Astrocyte (in vitro differentiated cells and primary cell): ENCODE data around the gene AHNAK. TPM values are rescaled to one million over a fixed set of nuclear protein-coding genes. Genes with fewer than 3 reads are reported as not detected.
A peak's percentile ranks its signal among the peaks of the same experiment; 100 is the strongest.
"Not testable (repeated sequence)": the region's sequence is repeated elsewhere in the genome, so short reads cannot be mapped to it uniquely, and the experiment has no call there.

Experiments used
- DNase-seq: peaks from one replicate; pipeline ENCODE4 v3.0.0-alpha.2; 2010; ENCODE audit warnings: low read depth
- FAIRE-seq: peaks from 2 replicates; lab custom pipeline; 2011; peaks lifted over from hg19 to GRCh38; lab: Jason Lieb, UNC
- H2AFZ ChIP-seq: 2 replicates; pipeline ENCODE4 v1.6.0; 2012; ENCODE audit warnings: low read depth, low read length, inconsistent platforms
- H3K27ac ChIP-seq: 2 replicates; pipeline ENCODE4 v1.5.1; 2011; ENCODE audit warnings: low read depth, low read length, inconsistent platforms
- H3K27me3 ChIP-seq: 2 replicates; pipeline ENCODE4 v1.6.0; 2011; ENCODE audit warnings: low read length, inconsistent platforms; ENCODE audit not compliant: insufficient read depth
- H3K36me3 ChIP-seq: 2 replicates; pipeline ENCODE4 v1.5.1; 2011; ENCODE audit warnings: low read length, inconsistent platforms; ENCODE audit not compliant: insufficient read depth
- H3K4me1 ChIP-seq: 2 replicates; pipeline ENCODE4 v1.5.1; 2011; ENCODE audit warnings: low read length, inconsistent platforms; ENCODE audit not compliant: insufficient read depth
- H3K4me2 ChIP-seq: 2 replicates; pipeline ENCODE4 v1.6.0; 2012; ENCODE audit warnings: low read length, inconsistent platforms
- H3K4me3 ChIP-seq: 2 replicates; pipeline ENCODE4 v1.5.1; 2011; ENCODE audit warnings: low read depth, mild to moderate bottlenecking, low read length, inconsistent platforms; ENCODE audit not compliant: insufficient read depth
- H3K79me2 ChIP-seq: 2 replicates; pipeline ENCODE4 v1.6.0; 2012; ENCODE audit warnings: mild to moderate bottlenecking, low read length, inconsistent platforms; ENCODE audit not compliant: insufficient read depth
- H3K9ac ChIP-seq: 2 replicates; pipeline ENCODE4 v1.6.0; 2012; ENCODE audit warnings: mild to moderate bottlenecking, low read length, inconsistent platforms
- H3K9me3 ChIP-seq: 2 replicates; pipeline ENCODE4 v1.5.1; 2012; ENCODE audit warnings: low read depth, mild to moderate bottlenecking, low read length, inconsistent platforms; ENCODE audit not compliant: insufficient read depth
- H4K20me1 ChIP-seq: 2 replicates; pipeline ENCODE4 v1.6.0; 2012; ENCODE audit warnings: low read length, inconsistent platforms; ENCODE audit not compliant: insufficient read depth
- H3K27ac Mint-ChIP-seq: one replicate; pipeline ENCODE4 v1.8.0; 2021; ENCODE audit warnings: mild to moderate bottlenecking, mixed read lengths; ENCODE audit not compliant: unreplicated experiment
- H3K27me3 Mint-ChIP-seq: one replicate; pipeline ENCODE4 v1.8.0; 2021; ENCODE audit warnings: low read depth, mixed read lengths; ENCODE audit not compliant: unreplicated experiment
- H3K36me3 Mint-ChIP-seq: one replicate; pipeline ENCODE4 v1.8.0; 2021; ENCODE audit warnings: low read depth, mixed read lengths; ENCODE audit not compliant: unreplicated experiment
- H3K4me1 Mint-ChIP-seq: one replicate; pipeline ENCODE4 v1.8.0; 2021; ENCODE audit warnings: low read depth, mixed read lengths; ENCODE audit not compliant: unreplicated experiment
- H3K4me3 Mint-ChIP-seq: one replicate; pipeline ENCODE4 v1.8.0; 2021; ENCODE audit warnings: mild to moderate bottlenecking, moderate library complexity, mixed read lengths; ENCODE audit not compliant: unreplicated experiment
- H3K9me3 Mint-ChIP-seq: one replicate; pipeline ENCODE4 v1.8.0; 2021; ENCODE audit warnings: mild to moderate bottlenecking, mixed read lengths; ENCODE audit not compliant: unreplicated experiment
- CTCF ChIP-seq: IDR thresholded peaks from 2 replicates; pipeline ENCODE4 v1.5.1; 2011; ENCODE audit warnings: low read depth, mild to moderate bottlenecking, inconsistent platforms, low read length, moderate library complexity; ENCODE audit not compliant: insufficient read depth
- EZH2 ChIP-seq: IDR thresholded peaks from 2 replicates; pipeline ENCODE4 v1.6.1; 2012; ENCODE audit warnings: mild to moderate bottlenecking, low read length, inconsistent platforms; ENCODE audit not compliant: insufficient read depth
- microRNA-seq: library from miRNA; unstranded; fragments of <30 nt; microRNA quantifications from one replicate; pipeline ENCODE4 v1.2.0, GENCODE V29; 2020
- total RNA-seq: library from RNA; stranded (reverse); gene quantifications from 2 replicates; pipeline ENCODE4 v1.2.1, GENCODE V29; 2021

Gene AHNAK
- total RNA-seq, 1 donor from 2014 or later = 378 TPM

GRCh38 chr11:62387381-62387780, 159.2 kb downstream of the AHNAK start:
- H3K4me1 ChIP-seq = no peaks in the 10 kb centered on the region
- TF ChIP-seq EZH2 (no peak), CTCF (no peak)
- H2AFZ ChIP-seq = no peak overlapping the region
- no peaks in the 10 kb centered on the region for H3K27me3 ChIP-seq
- Mint-ChIP-seq H3K4me1 (no peaks in the 10 kb centered on the region), H3K9me3 (no peaks in the 10 kb centered on the region), H3K27me3 (peaks cover 12% of the 10 kb centered on the region), H3K36me3 (peaks cover 2% of the 10 kb centered on the region), H3K4me3 (no peak overlapping the region), H3K27ac (no peak overlapping the region)
- no peaks in the 10 kb centered on the region for H3K79me2 ChIP-seq
- H3K4me3 ChIP-seq = no peak overlapping the region
- no peak overlapping the region for H3K4me2 ChIP-seq
- no peak overlapping the region for H3K27ac ChIP-seq
- H3K36me3 ChIP-seq = no peaks in the 10 kb centered on the region
- FAIRE-seq (no peak), DNase-seq (no peak)
- no peak overlapping the region for H3K9ac ChIP-seq
- H4K20me1 ChIP-seq = no peaks in the 10 kb centered on the region
- no peaks in the 10 kb centered on the region for H3K9me3 ChIP-seq

GRCh38 chr11:62386083-62386482, 160.5 kb downstream of the AHNAK start:
- not testable (repeated sequence) for H4K20me1 ChIP-seq, H3K36me3 Mint-ChIP-seq, H3K4me1 ChIP-seq, H3K9me3 Mint-ChIP-seq, H3K36me3 ChIP-seq, H3K27me3 ChIP-seq, H3K4me2 ChIP-seq, FAIRE-seq, H3K27ac Mint-ChIP-seq, H3K4me1 Mint-ChIP-seq, H3K9me3 ChIP-seq, H2AFZ ChIP-seq, H3K79me2 ChIP-seq, DNase-seq, H3K4me3 Mint-ChIP-seq, H3K27ac ChIP-seq, H3K4me3 ChIP-seq, H3K9ac ChIP-seq
- peaks cover 10% of the 10 kb centered on the region for H3K27me3 Mint-ChIP-seq

- no peaks in the 10 kb centered on the region for H3K36me3 Mint-ChIP-seq
- no peak for TF ChIP-seq CTCF
- no peak for TF ChIP-seq EZH2
- no peak overlapping the region for H3K4me3 Mint-ChIP-seq
- no peaks in the 10 kb centered on the region for H3K4me1 Mint-ChIP-seq
- Histone ChIP-seq H3K9me3 (no peaks in the 10 kb centered on the region), H3K9ac (no peak overlapping the region), H4K20me1 (no peaks in the 10 kb centered on the region), H3K27me3 (no peaks in the 10 kb centered on the region), H2AFZ (no peak overlapping the region), H3K4me3 (no peak overlapping the region), H3K27ac (no peak overlapping the region), H3K79me2 (no peaks in the 10 kb centered on the region), H3K4me2 (no peak overlapping the region), H3K36me3 (no peaks in the 10 kb centered on the region), H3K4me1 (no peaks in the 10 kb centered on the region)
- no peaks in the 10 kb centered on the region for H3K27me3 Mint-ChIP-seq
- no peak for FAIRE-seq
- H3K27ac Mint-ChIP-seq = no peak overlapping the region
- H3K9me3 Mint-ChIP-seq = no peaks in the 10 kb centered on the region
- no peak for DNase-seq
Observed at GRCh38 chr11:62383822-62384221, 162.8 kb downstream of the AHNAK start.

Small RNAs within 50 kb of the gene (microRNA-seq; reads per million reads assigned to microRNA genes)
- gene MIR6747 = 4.4 reads per million, percentile 16 among the genes with 10 or more reads in this experiment

Other genes starting within 250 kb of the AHNAK start
- not detected in 2 replicates for gene SCGB1D4, start 247.7 kb downstream of the AHNAK start, total RNA-seq
- gene ASRGL1, start 209.4 kb downstream of the AHNAK start, total RNA-seq = 2.4 and 3.2 TPM in 2 replicates
- gene SCGB1A1, start 127.8 kb downstream of the AHNAK start, total RNA-seq = not detected in 2 replicates
- gene EEF1G, start 27.1 kb upstream of the AHNAK start, total RNA-seq = 1,185 and 1,298 TPM in 2 replicates
- gene TUT1, start 44.7 kb upstream of the AHNAK start, total RNA-seq = 16.8 and 18.3 TPM in 2 replicates
- gene MTA2, start 55.1 kb upstream of the AHNAK start, total RNA-seq = 123 and 136 TPM in 2 replicates
- 25.5 and 29.8 TPM in 2 replicates for gene EML3, start 66.0 kb upstream of the AHNAK start, total RNA-seq
- gene ROM1, start 66.5 kb upstream of the AHNAK start, total RNA-seq = 0.79 and 1.3 TPM in 2 replicates
- 52.4 and 54.5 TPM in 2 replicates for gene B3GAT3, start 75.2 kb upstream of the AHNAK start, total RNA-seq
- 323 and 344 TPM in 2 replicates for gene GANAB, start 99.8 kb upstream of the AHNAK start, total RNA-seq
- 16.7 and 18.4 TPM in 2 replicates for gene INTS5, start 106.5 kb upstream of the AHNAK start, total RNA-seq
- gene C11orf98, start 118.4 kb upstream of the AHNAK start, total RNA-seq = 60.0 and 69.8 TPM in 2 replicates
- gene CSKMT, start 118.5 kb upstream of the AHNAK start, total RNA-seq = 15.6 and 23.3 TPM in 2 replicates
- gene UQCC3, start 124.9 kb upstream of the AHNAK start, total RNA-seq = 7.2 and 8.7 TPM in 2 replicates
- gene LBHD1, start 125.5 kb upstream of the AHNAK start, total RNA-seq = 6.4 and 8.0 TPM in 2 replicates
- gene UBXN1, start 132.3 kb upstream of the AHNAK start, total RNA-seq = 80.0 and 89.8 TPM in 2 replicates
- gene LRRN4CL, start 142.7 kb upstream of the AHNAK start, total RNA-seq = 0.17 and 0.43 TPM in 2 replicates
- gene BSCL2, start 160.6 kb upstream of the AHNAK start, total RNA-seq = 51.1 and 55.0 TPM in 2 replicates
- gene GNG3, start 160.9 kb upstream of the AHNAK start, total RNA-seq = 0.46 TPM in 1 of 2 replicates, not detected in the other
- gene HNRNPUL2, start 180.7 kb upstream of the AHNAK start, total RNA-seq = 39.9 and 40.0 TPM in 2 replicates
- gene TTC9C, start 181.7 kb upstream of the AHNAK start, total RNA-seq = 51.9 and 60.8 TPM in 2 replicates
- 11.0 and 11.2 TPM in 2 replicates for gene ZBTB3, start 207.4 kb upstream of the AHNAK start, total RNA-seq
- gene POLR2G, start 214.8 kb upstream of the AHNAK start, total RNA-seq = 88.3 and 89.1 TPM in 2 replicates
- gene TAF6L, start 224.6 kb upstream of the AHNAK start, total RNA-seq = 14.7 and 15.1 TPM in 2 replicates
- 51.3 and 57.5 TPM in 2 replicates for gene TMEM179B, start 240.6 kb upstream of the AHNAK start, total RNA-seq
- 7.8 and 11.3 TPM in 2 replicates for gene TMEM223, start 245.2 kb upstream of the AHNAK start, total RNA-seq